Endothelial cell (in vitro differentiated cells): ENCODE data around the gene CCDC7. TPM values are rescaled to one million over a fixed set of nuclear protein-coding genes. Genes with fewer than 3 reads are reported as not detected.
"Not testable (repeated sequence)": the region's sequence is repeated elsewhere in the genome, so short reads cannot be mapped to it uniquely, and the experiment has no call there.

Experiments used
- DNase-seq: peaks from one replicate; pipeline ENCODE4 v3.0.0; 2021; ENCODE audit warnings: low spot score
- H3K27ac Mint-ChIP-seq: one replicate; pipeline ENCODE4 v1.8.0; 2021; ENCODE audit warnings: mixed read lengths, inconsistent platforms; ENCODE audit not compliant: unreplicated experiment
- H3K27me3 Mint-ChIP-seq: one replicate; pipeline ENCODE4 v1.8.0; 2021; ENCODE audit warnings: mild to moderate bottlenecking, moderate library complexity, mixed read lengths, inconsistent platforms; ENCODE audit not compliant: unreplicated experiment
- H3K36me3 Mint-ChIP-seq: one replicate; pipeline ENCODE4 v1.8.0; 2021; ENCODE audit warnings: mild to moderate bottlenecking, low read depth, mixed read lengths, inconsistent platforms; ENCODE audit not compliant: unreplicated experiment
- H3K4me1 Mint-ChIP-seq: one replicate; pipeline ENCODE4 v1.8.0; 2021; ENCODE audit warnings: mild to moderate bottlenecking, mixed read lengths, inconsistent platforms; ENCODE audit not compliant: unreplicated experiment
- H3K4me3 Mint-ChIP-seq: one replicate; pipeline ENCODE4 v1.8.0; 2021; ENCODE audit warnings: mild to moderate bottlenecking, mixed read lengths, inconsistent platforms; ENCODE audit not compliant: unreplicated experiment
- H3K9me3 Mint-ChIP-seq: one replicate; pipeline ENCODE4 v1.8.0; 2021; ENCODE audit warnings: mixed read lengths, inconsistent platforms; ENCODE audit not compliant: unreplicated experiment
- CTCF ChIP-seq: fragments of 200-600 bp; sonication (generic); IDR thresholded peaks from one replicate; pipeline ENCODE4 v1.5.0; 2021; ENCODE audit warnings: antibody characterized with exemption; ENCODE audit not compliant: unreplicated experiment
- total RNA-seq: library from RNA; stranded (reverse); fragmentation: NEBNext Ultra II Directional; extraction: Animal tissue kit (Norgen Biotek cat#: 25700); gene quantifications from one replicate; pipeline ENCODE4 v1.2.1, GENCODE V29; 2021; ENCODE audit not compliant: unreplicated experiment

CCDC7 gene
- total RNA-seq, 1 donor from 2014 or later, result 5.4 TPM

- peaks cover 11% of the 10 kb centered on the region for H3K4me1 Mint-ChIP-seq
- peaks cover 3% of the 10 kb centered on the region for H3K27me3 Mint-ChIP-seq
- DNase-seq, result no peak
- no peak for TF ChIP-seq CTCF
- peaks cover 37% of the 10 kb centered on the region for H3K36me3 Mint-ChIP-seq
- H3K9me3 Mint-ChIP-seq, result no peaks in the 10 kb centered on the region
- H3K4me3 Mint-ChIP-seq, result no peak overlapping the region
- peak overlapping the region; percentile 64 for H3K27ac Mint-ChIP-seq
These were observed 465.5 kb downstream of the CCDC7 start for GRCh38 chr10:32911285-32912016.

GRCh38 chr10:32917817-32918216 lies 471.9 kb downstream of the CCDC7 start:
- not testable (repeated sequence) for DNase-seq, H3K27ac Mint-ChIP-seq, H3K4me3 Mint-ChIP-seq, H3K27me3 Mint-ChIP-seq, H3K9me3 Mint-ChIP-seq
- Mint-ChIP-seq H3K36me3 (peaks cover 59% of the 10 kb centered on the region), H3K4me1 (peaks cover 13% of the 10 kb centered on the region)

GRCh38 chr10:32922170-32922569 lies 476.2 kb downstream of the CCDC7 start:
- H3K9me3 Mint-ChIP-seq, result no peaks in the 10 kb centered on the region
- no peak overlapping the region for H3K27ac Mint-ChIP-seq
- H3K36me3 Mint-ChIP-seq, result peaks cover 57% of the 10 kb centered on the region
- no peak overlapping the region for H3K4me3 Mint-ChIP-seq
- DNase-seq, result no peak
- peaks cover 2% of the 10 kb centered on the region for H3K27me3 Mint-ChIP-seq
- TF ChIP-seq CTCF, result no peak
- H3K4me1 Mint-ChIP-seq, result peaks cover 2% of the 10 kb centered on the region

- H3K27ac Mint-ChIP-seq, result no peak overlapping the region
- no peak for DNase-seq
- no peak overlapping the region for H3K4me3 Mint-ChIP-seq
- H3K9me3 Mint-ChIP-seq, result no peaks in the 10 kb centered on the region
- peaks cover 2% of the 10 kb centered on the region for H3K4me1 Mint-ChIP-seq
- H3K36me3 Mint-ChIP-seq, result peaks cover 56% of the 10 kb centered on the region
- no peak for TF ChIP-seq CTCF
- H3K27me3 Mint-ChIP-seq, result peaks cover 3% of the 10 kb centered on the region
These were observed 477.2 kb downstream of the CCDC7 start for GRCh38 chr10:32923134-32923533.

GRCh38 chr10:32923849-32924248 lies 477.9 kb downstream of the CCDC7 start:
- DNase-seq, result no peak
- peaks cover 57% of the 10 kb centered on the region for H3K36me3 Mint-ChIP-seq
- peaks cover 3% of the 10 kb centered on the region for H3K27me3 Mint-ChIP-seq
- peaks cover 2% of the 10 kb centered on the region for H3K4me1 Mint-ChIP-seq
- H3K27ac Mint-ChIP-seq, result no peak overlapping the region
- no peak for TF ChIP-seq CTCF
- no peaks in the 10 kb centered on the region for H3K9me3 Mint-ChIP-seq
- no peak overlapping the region for H3K4me3 Mint-ChIP-seq

Other genes starting within 250 kb of the CCDC7 start
- 31.0 TPM for gene EPC1, start 99.0 kb upstream of the CCDC7 start, total RNA-seq